B cell (primary cell): ENCODE measurements around the gene RING1. TPM values are rescaled to one million over a fixed set of nuclear protein-coding genes. Genes with fewer than 3 reads are reported as not detected.

Experiments
- ATAC-seq: fragments of 200-7000 bp; cut with Tn5 transposase; one replicate; pipeline ENCODE4 v1.10.0; 2021; ENCODE audit warnings: low read depth, mild to moderate bottlenecking, moderate number of reproducible peaks, moderate library complexity
- CTCF ChIA-PET: fragments of 350-600 bp; sonication (Branson Sonifier 250); formaldehyde crosslinking; loops from one replicate; lab custom pipeline; 2021; ENCODE audit warnings: antibody characterized with exemption, inconsistent platforms; lab: Charles Lee
- POLR2A ChIA-PET: fragments of 350-600 bp; sonication (Branson Sonifier 250); formaldehyde crosslinking; loops from one replicate; lab custom pipeline; 2021; ENCODE audit warnings: antibody characterized with exemption; lab: Charles Lee
- DNase-seq: peaks from one replicate; pipeline ENCODE4 v3.0.0; 2013
- H2AFZ ChIP-seq: 2 replicates; pipeline ENCODE4 v1.6.1; 2012; ENCODE audit warnings: mild to moderate bottlenecking, low read depth, low read length; ENCODE audit not compliant: insufficient read depth, poor library complexity, severe bottlenecking
- H3K27ac ChIP-seq, 2 donors: 1 replicate in 1 of 2; 2 replicates in 1 of 2; pipeline ENCODE4 v1.5.1; 2012 to 2013; ENCODE audit warnings: low read length in 2 of 2, mild to moderate bottlenecking in 2 of 2, moderate library complexity in 1 of 2
- H3K27me3 ChIP-seq, 4 experiments: fragments of 200-600 bp in 1 of 4; sonication (generic) in 1 of 4; replicated peaks in 1 of 4; 1 replicate in 2 of 4; 2 replicates in 2 of 4; pipeline versions ENCODE4 v1.6.1 to v1.7.0; 2013 to 2016; ENCODE audit warnings: low read length in 3 of 4, mild to moderate bottlenecking in 2 of 4, mixed read lengths in 1 of 4, moderate library complexity in 1 of 4; ENCODE audit not compliant: insufficient read depth in 4 of 4, control insufficient read depth in 3 of 4; ENCODE audit errors: control extremely low read depth in 1 of 4
- H3K36me3 ChIP-seq, 2 experiments: replicated peaks in 1 of 2; 1 replicate in 1 of 2; 2 replicates in 1 of 2; pipeline versions ENCODE4 v1.6.1 to v1.7.1; 2013; ENCODE audit warnings: low read length in 1 of 2; ENCODE audit not compliant: insufficient read depth in 2 of 2, control insufficient read depth in 1 of 2; ENCODE audit errors: control extremely low read depth in 1 of 2, extremely low read depth in 1 of 2
- H3K4me1 ChIP-seq, 2 donors: fragments of 200-600 bp in 1 of 2; sonication (generic) in 1 of 2; 1 replicate in 1 of 2; 2 replicates in 1 of 2; pipeline versions ENCODE4 v1.5.1 to v1.6.1; 2013 to 2017; ENCODE audit warnings: low read length in 2 of 2; ENCODE audit not compliant: control insufficient read depth in 2 of 2, insufficient read depth in 2 of 2
- H3K4me2 ChIP-seq: replicated peaks from 2 replicates; pipeline ENCODE3; 2012; ENCODE audit warnings: mild to moderate bottlenecking, low read depth, low read length; ENCODE audit not compliant: poor library complexity, severe bottlenecking
- H3K4me3 ChIP-seq, 5 experiments: fragments of 200-600 bp in 1 of 5; sonication (generic) in 1 of 5; 1 replicate in 3 of 5; 2 replicates in 2 of 5; pipeline versions ENCODE4 v1.5.1 to v1.7.0; 2011 to 2016; ENCODE audit warnings: low read length in 4 of 5, mild to moderate bottlenecking in 4 of 5, low read depth in 2 of 5, control low read depth in 1 of 5, moderate library complexity in 1 of 5; ENCODE audit not compliant: insufficient read depth in 1 of 5; ENCODE audit errors: control extremely low read depth in 1 of 5, extremely low read depth in 1 of 5
- H3K79me2 ChIP-seq: fragments of 200-600 bp; sonication (generic); one replicate; pipeline ENCODE4 v1.6.0; 2016; ENCODE audit warnings: low read length; ENCODE audit not compliant: control insufficient read depth, insufficient read depth
- H3K9ac ChIP-seq: fragments of 200-600 bp; sonication (generic); 2 replicates; pipeline ENCODE4 v1.6.1; 2017; ENCODE audit warnings: mild to moderate bottlenecking, low read length, moderate library complexity
- H3K9me3 ChIP-seq, 3 donors: one replicate each; pipeline versions ENCODE4 v1.6.1 to v1.7.1; 2013; ENCODE audit warnings: low read length in 2 of 3; ENCODE audit not compliant: control insufficient read depth in 2 of 3, insufficient read depth in 1 of 3; ENCODE audit errors: control extremely low read depth in 1 of 3
- H4K20me1 ChIP-seq: 2 replicates; pipeline ENCODE4 v1.6.0; 2012; ENCODE audit warnings: mild to moderate bottlenecking, low read length; ENCODE audit not compliant: insufficient read depth, control insufficient read depth, poor library complexity, severe bottlenecking
- H3K27ac Mint-ChIP-seq: one replicate; pipeline ENCODE4 v1.8.0; 2021; ENCODE audit warnings: mixed read lengths
- H3K27me3 Mint-ChIP-seq: one replicate; pipeline ENCODE4 v1.8.0; 2021; ENCODE audit warnings: mixed read lengths
- H3K4me1 Mint-ChIP-seq: one replicate; pipeline ENCODE4 v1.8.0; 2021; ENCODE audit warnings: mixed read lengths
- H3K4me3 Mint-ChIP-seq: one replicate; pipeline ENCODE4 v1.8.0; 2021; ENCODE audit warnings: mixed read lengths
- H3K9me3 Mint-ChIP-seq: one replicate; pipeline ENCODE4 v1.8.0; 2022; ENCODE audit warnings: mixed read lengths; ENCODE audit not compliant: insufficient read depth
- EZH2 ChIP-seq: IDR thresholded peaks from 2 replicates; pipeline ENCODE4 v1.6.1; 2012; ENCODE audit warnings: borderline replicate concordance, low read depth, mild to moderate bottlenecking, moderate library complexity, low read length; ENCODE audit not compliant: insufficient read depth, poor library complexity, severe bottlenecking
- WGBS: methylation state at CpG from one replicate; pipeline ENCODE4 v1.1.5; 2013; ENCODE audit warnings: missing lambda C conversion rate; ENCODE audit not compliant: insufficient coverage; 5-methylcytosine and 5-hydroxymethylcytosine counted together
- intact Hi-C: fragments of 100-400 bp; cut with micrococcal nuclease; formaldehyde crosslinking; loops from one replicate; pipeline ENCODE4 v1.10.0; 2022
- polyA plus RNA-seq: library from polyadenylated mRNA; depleted of rRNA; stranded (reverse); fragments of >200 nt; gene quantifications from 2 replicates; pipeline ENCODE4 v1.2.3, GENCODE V29; 2012
- total RNA-seq, 2 donors: library from RNA; stranded (reverse); fragments of 120-200 nt in 1 of 2; gene quantifications; 1 replicate in 1 of 2; 2 replicates in 1 of 2; pipeline versions ENCODE4 v1.2.3 to v1.2.4, GENCODE V29; 2013 to 2022
- TF ChIP-seq, protein P1 (sequence below): fragments of 200-600 bp; IDR thresholded peaks from one replicate; pipeline ENCODE4 v1.8.0; 2022; ENCODE audit warnings: antibody characterized with exemption, mild to moderate bottlenecking

The RING1 gene
- total and polyA plus RNA-seq, 2 donors (not counting 1 experiment from before 2014, with no cell fraction given): 37.1 to 44.2 TPM

DNA sequence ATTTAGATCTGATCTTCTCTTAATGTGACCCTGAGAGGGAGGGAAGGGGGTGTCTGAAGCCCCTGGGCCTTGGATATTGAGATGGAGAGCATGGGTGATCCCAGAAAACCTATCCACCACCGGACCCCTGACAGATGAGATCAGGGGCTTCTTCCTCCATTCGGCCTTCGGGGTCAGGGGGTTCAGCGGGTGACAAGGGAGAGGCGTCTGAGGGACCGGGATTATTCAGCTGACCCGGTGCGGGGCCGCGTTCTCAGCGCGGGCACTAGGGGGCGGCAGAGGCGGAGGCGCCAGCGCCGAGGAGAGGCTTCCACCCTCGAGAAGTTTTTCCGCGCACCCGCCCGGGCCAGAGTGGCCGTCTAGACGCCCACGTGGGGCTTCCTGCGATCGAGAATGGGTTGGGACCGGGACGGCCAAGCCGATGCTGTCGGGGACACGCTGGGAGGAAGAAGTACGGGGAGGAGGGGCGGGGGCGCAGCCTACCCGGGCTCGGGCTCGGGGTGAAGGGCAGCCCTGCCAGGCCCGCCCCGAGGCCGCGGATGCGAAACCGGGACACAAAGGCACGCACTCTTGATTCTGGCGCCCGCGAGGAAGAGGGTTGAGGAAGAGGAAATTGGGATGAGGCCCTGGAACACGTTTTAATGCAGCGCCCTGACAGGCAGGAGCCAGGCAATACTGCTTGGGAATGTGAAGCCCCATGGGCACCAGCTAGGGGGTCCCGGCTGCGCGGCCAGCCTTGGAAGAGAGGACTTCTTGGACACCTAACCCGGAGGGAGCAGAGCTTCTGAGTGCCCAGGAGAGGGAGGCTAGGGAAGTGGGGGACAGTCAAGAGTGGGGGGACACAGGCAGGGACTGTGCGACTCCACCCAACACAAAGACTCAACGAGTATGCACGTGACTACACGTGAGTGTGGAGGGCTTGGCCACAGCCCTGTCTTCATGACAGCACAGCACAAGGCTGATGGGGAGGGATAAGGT lies 46.7 kb upstream of the RING1 start:
- peak; percentile 87 for DNase-seq
- peak overlapping the region; percentile 66 for H3K9ac ChIP-seq
- no peaks in the 10 kb centered on the region for H3K9me3 ChIP-seq
- peaks cover 7 to 18% of the 10 kb centered on the region in 2 donors for H3K4me1 ChIP-seq
- TF ChIP-seq EZH2: no peak
- TF ChIP-seq, protein P1, sequence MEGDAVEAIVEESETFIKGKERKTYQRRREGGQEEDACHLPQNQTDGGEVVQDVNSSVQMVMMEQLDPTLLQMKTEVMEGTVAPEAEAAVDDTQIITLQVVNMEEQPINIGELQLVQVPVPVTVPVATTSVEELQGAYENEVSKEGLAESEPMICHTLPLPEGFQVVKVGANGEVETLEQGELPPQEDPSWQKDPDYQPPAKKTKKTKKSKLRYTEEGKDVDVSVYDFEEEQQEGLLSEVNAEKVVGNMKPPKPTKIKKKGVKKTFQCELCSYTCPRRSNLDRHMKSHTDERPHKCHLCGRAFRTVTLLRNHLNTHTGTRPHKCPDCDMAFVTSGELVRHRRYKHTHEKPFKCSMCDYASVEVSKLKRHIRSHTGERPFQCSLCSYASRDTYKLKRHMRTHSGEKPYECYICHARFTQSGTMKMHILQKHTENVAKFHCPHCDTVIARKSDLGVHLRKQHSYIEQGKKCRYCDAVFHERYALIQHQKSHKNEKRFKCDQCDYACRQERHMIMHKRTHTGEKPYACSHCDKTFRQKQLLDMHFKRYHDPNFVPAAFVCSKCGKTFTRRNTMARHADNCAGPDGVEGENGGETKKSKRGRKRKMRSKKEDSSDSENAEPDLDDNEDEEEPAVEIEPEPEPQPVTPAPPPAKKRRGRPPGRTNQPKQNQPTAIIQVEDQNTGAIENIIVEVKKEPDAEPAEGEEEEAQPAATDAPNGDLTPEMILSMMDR: peak; percentile 93
- peak overlapping the region; percentile 87 for H2AFZ ChIP-seq
- Mint-ChIP-seq H3K27me3 (peaks cover 16% of the 10 kb centered on the region), H3K4me3 (peak overlapping the region; percentile 95), H3K27ac (peak overlapping the region; percentile 78), H3K9me3 (no peaks in the 10 kb centered on the region), H3K4me1 (peaks cover 17% of the 10 kb centered on the region)
- peak overlapping the region; percentile 91 for H3K4me2 ChIP-seq
- no peaks in the 10 kb centered on the region for H4K20me1 ChIP-seq
- ATAC-seq: peak; percentile 97
- H3K27me3 ChIP-seq: peaks cover 0 to 3% (median 0%) of the 10 kb centered on the region in 4 experiments
- ChIA-PET POLR2A (interaction anchor here (0.6 to 1.5 kb wide), 3 partner anchors 87 to 217 kb away, joined by 3 to 5 read pairs (median 3); no protein-coding TSS in a partner anchor), CTCF (interaction anchor here (0.6 to 4.5 kb wide), 24 partner anchors 11 to 163 kb away, joined by 3 to 80 read pairs (median 3); partner anchors contain the start of genes RGL2 and RING1)
- no peaks in the 10 kb centered on the region for H3K79me2 ChIP-seq
- H3K36me3 ChIP-seq: no peaks in the 10 kb centered on the region
- intact Hi-C loops: loop anchor here (1.0 kb wide), 2 partner anchors 36 to 87 kb away; no protein-coding TSS in a partner anchor
- WGBS: 5% methylated on average over 53 of the region's 58 CpGs
- peak overlapping the region in 1 of 2 donors; percentile 29 for H3K27ac ChIP-seq
- peak overlapping the region in 4 of 5 experiments; percentile 52 to 68 (median 62) for H3K4me3 ChIP-seq
